WTC11 (cell line): ENCODE data around the gene DGKA. TPM values are rescaled to one million over a fixed set of nuclear protein-coding genes. Genes with fewer than 3 reads are reported as not detected.

Experiments
- ATAC-seq: fragments of 200-7000 bp; cut with Tn5 transposase; 2 replicates; pipeline ENCODE4 v1.10.0; 2021; ENCODE audit warnings: mild to moderate bottlenecking, moderate library complexity
- CTCF ChIA-PET: fragments of 300-600 bp; sonication (Branson Sonifier 250); formaldehyde crosslinking; loops from one replicate; lab custom pipeline; 2021; ENCODE audit warnings: antibody characterized with exemption; lab: Charles Lee
- POLR2A ChIA-PET: fragments of 350-600 bp; sonication (Branson Sonifier 250); formaldehyde crosslinking; loops from one replicate; lab custom pipeline; 2021; ENCODE audit warnings: antibody characterized with exemption; lab: Charles Lee
- DNase-seq: peaks from one replicate; pipeline ENCODE4 v3.0.0; 2021; ENCODE audit warnings: low spot score
- H3K27ac Mint-ChIP-seq: 2 replicates; pipeline ENCODE4 v1.8.0; 2021; ENCODE audit warnings: mixed read lengths
- H3K27me3 Mint-ChIP-seq: 2 replicates; pipeline ENCODE4 v1.8.0; 2021; ENCODE audit warnings: low read depth, mild to moderate bottlenecking, moderate library complexity, mixed read lengths
- H3K36me3 Mint-ChIP-seq: 2 replicates; pipeline ENCODE4 v1.8.0; 2021; ENCODE audit warnings: mixed read lengths
- H3K4me1 Mint-ChIP-seq: 2 replicates; pipeline ENCODE4 v1.8.0; 2022; ENCODE audit warnings: mixed read lengths
- H3K4me3 Mint-ChIP-seq: 2 replicates; pipeline ENCODE4 v1.8.0; 2021; ENCODE audit warnings: mild to moderate bottlenecking, moderate library complexity, mixed read lengths
- H3K9me3 Mint-ChIP-seq: 2 replicates; pipeline ENCODE4 v1.8.0; 2021; ENCODE audit warnings: mixed read lengths
- CREM ChIP-seq: sonication (generic); formaldehyde crosslinking; IDR thresholded peaks from 2 replicates; pipeline ENCODE4 v1.8.1; 2022; ENCODE audit warnings: mild to moderate bottlenecking, missing genetic modification reagents, moderate library complexity
- E2F1 ChIP-seq: sonication (generic); formaldehyde crosslinking; IDR thresholded peaks from 2 replicates; pipeline ENCODE4 v1.8.0; 2022; ENCODE audit warnings: mild to moderate bottlenecking, missing genetic modification reagents
- E2F5 ChIP-seq: sonication (generic); formaldehyde crosslinking; IDR thresholded peaks from 2 replicates; pipeline ENCODE4 v1.8.1; 2022; ENCODE audit warnings: mild to moderate bottlenecking, moderate library complexity, missing genetic modification reagents
- ESRRA ChIP-seq: sonication (generic); formaldehyde crosslinking; IDR thresholded peaks from 2 replicates; pipeline ENCODE4 v1.8.1; 2022; ENCODE audit warnings: mild to moderate bottlenecking, missing genetic modification reagents, borderline replicate concordance
- ETV6 ChIP-seq: sonication (generic); formaldehyde crosslinking; IDR thresholded peaks from 2 replicates; pipeline ENCODE4 v1.8.1; 2022; ENCODE audit warnings: mild to moderate bottlenecking, missing genetic modification reagents
- FOXP1 ChIP-seq: sonication (generic); formaldehyde crosslinking; IDR thresholded peaks from 2 replicates; pipeline ENCODE4 v1.8.0; 2022; ENCODE audit warnings: missing genetic modification reagents, mild to moderate bottlenecking, moderate library complexity, borderline replicate concordance
- GRHL2 ChIP-seq: fragments of 250-450 bp; sonication (Bioruptor Pico); IDR thresholded peaks from 2 replicates; pipeline ENCODE4 v1.8.0; 2022; ENCODE audit warnings: mild to moderate bottlenecking, moderate library complexity; ENCODE audit not compliant: insufficient replicate concordance, severe bottlenecking
- JUN ChIP-seq: sonication (generic); formaldehyde crosslinking; IDR thresholded peaks from 2 replicates; pipeline ENCODE4 v1.8.0; 2023; ENCODE audit warnings: mild to moderate bottlenecking, missing genetic modification reagents
- RORB ChIP-seq: fragments of 250-450 bp; sonication (Bioruptor Pico); IDR thresholded peaks from 2 replicates; pipeline ENCODE4 v1.9.0; 2021; ENCODE audit warnings: mild to moderate bottlenecking
- SP1 ChIP-seq: sonication (generic); formaldehyde crosslinking; conservative IDR thresholded peaks from 2 replicates; pipeline ENCODE4 v1.8.1; 2022; ENCODE audit warnings: missing genetic modification reagents
- TEAD4 ChIP-seq: sonication (generic); formaldehyde crosslinking; IDR thresholded peaks from 2 replicates; pipeline ENCODE4 v1.8.0; 2022; ENCODE audit warnings: mild to moderate bottlenecking, missing genetic modification reagents
- ZNF512 ChIP-seq: sonication (generic); formaldehyde crosslinking; IDR thresholded peaks from 2 replicates; pipeline ENCODE4 v1.8.1; 2022; ENCODE audit warnings: missing genetic modification reagents, borderline replicate concordance
- total RNA-seq: library from RNA; stranded (reverse); gene quantifications from 3 replicates; pipeline ENCODE4 v1.2.3, GENCODE V29; 2021
- TF ChIP-seq, protein P1 (sequence below): sonication (generic); formaldehyde crosslinking; IDR thresholded peaks from 2 replicates; pipeline ENCODE4 v1.8.0; 2023; ENCODE audit warnings: missing genetic modification reagents, mild to moderate bottlenecking, borderline replicate concordance
- TF ChIP-seq, protein P2 (sequence below): fragments of 250-450 bp; sonication (Bioruptor Pico); IDR thresholded peaks from 2 replicates; pipeline ENCODE4 v1.9.0; 2021; ENCODE audit warnings: mild to moderate bottlenecking
- TF ChIP-seq, protein P3 (sequence below): sonication (generic); formaldehyde crosslinking; IDR thresholded peaks from 2 replicates; pipeline ENCODE4 v1.8.0; 2023; ENCODE audit warnings: missing genetic modification reagents

DGKA gene
- total RNA-seq, 1 experiment from 2014 or later, result 25.5 TPM

GRCh38 chr12:55940065-55940732 lies 9.2 kb downstream of the DGKA start (continued):
- TF ChIP-seq, protein P1, sequence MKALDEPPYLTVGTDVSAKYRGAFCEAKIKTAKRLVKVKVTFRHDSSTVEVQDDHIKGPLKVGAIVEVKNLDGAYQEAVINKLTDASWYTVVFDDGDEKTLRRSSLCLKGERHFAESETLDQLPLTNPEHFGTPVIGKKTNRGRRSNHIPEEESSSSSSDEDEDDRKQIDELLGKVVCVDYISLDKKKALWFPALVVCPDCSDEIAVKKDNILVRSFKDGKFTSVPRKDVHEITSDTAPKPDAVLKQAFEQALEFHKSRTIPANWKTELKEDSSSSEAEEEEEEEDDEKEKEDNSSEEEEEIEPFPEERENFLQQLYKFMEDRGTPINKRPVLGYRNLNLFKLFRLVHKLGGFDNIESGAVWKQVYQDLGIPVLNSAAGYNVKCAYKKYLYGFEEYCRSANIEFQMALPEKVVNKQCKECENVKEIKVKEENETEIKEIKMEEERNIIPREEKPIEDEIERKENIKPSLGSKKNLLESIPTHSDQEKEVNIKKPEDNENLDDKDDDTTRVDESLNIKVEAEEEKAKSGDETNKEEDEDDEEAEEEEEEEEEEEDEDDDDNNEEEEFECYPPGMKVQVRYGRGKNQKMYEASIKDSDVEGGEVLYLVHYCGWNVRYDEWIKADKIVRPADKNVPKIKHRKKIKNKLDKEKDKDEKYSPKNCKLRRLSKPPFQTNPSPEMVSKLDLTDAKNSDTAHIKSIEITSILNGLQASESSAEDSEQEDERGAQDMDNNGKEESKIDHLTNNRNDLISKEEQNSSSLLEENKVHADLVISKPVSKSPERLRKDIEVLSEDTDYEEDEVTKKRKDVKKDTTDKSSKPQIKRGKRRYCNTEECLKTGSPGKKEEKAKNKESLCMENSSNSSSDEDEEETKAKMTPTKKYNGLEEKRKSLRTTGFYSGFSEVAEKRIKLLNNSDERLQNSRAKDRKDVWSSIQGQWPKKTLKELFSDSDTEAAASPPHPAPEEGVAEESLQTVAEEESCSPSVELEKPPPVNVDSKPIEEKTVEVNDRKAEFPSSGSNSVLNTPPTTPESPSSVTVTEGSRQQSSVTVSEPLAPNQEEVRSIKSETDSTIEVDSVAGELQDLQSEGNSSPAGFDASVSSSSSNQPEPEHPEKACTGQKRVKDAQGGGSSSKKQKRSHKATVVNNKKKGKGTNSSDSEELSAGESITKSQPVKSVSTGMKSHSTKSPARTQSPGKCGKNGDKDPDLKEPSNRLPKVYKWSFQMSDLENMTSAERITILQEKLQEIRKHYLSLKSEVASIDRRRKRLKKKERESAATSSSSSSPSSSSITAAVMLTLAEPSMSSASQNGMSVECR (CRISPR knock-in tag), result no peak
- TF ChIP-seq CREM (CRISPR knock-in tag) (no peak), E2F5 (CRISPR knock-in tag) (no peak), RORB (no peak), TEAD4 (CRISPR knock-in tag) (no peak), FOXP1 (0 out of 2 replicates have a peak, but pooled peaks have one; percentile 33), SP1 (peak; percentile 50), JUN (CRISPR knock-in tag) (no peak)

DNA sequence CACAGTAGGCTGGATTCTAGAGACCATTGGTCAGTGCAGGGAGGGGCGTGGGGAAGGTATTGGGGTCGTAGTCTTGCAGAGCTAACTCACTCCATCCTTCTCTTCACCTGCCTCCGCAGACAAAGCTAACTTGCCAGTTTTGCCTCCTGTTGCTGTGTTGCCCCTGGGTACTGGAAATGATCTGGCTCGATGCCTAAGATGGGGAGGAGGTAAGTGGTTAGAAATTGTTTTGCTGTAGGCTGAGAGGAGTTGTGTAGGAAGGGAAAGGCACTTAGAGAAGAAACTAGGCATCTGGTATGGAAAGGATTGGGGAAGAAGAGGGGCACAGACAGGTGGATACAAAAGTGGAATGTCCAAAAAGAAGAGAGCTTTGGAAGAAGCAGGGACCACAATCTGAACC lies 11.1 kb downstream of the DGKA start:
- CTCF ChIA-PET, result interaction anchor here (0.8 kb wide), 1 partner anchor 203 kb away, joined by 3 read pairs; no protein-coding TSS in a partner anchor
- no peak for DNase-seq
- H3K27me3 Mint-ChIP-seq, result peaks cover under 1% of the 10 kb centered on the region; the same call in 1 of the 2 replicates
- ATAC-seq, result no peak
- POLR2A ChIA-PET, result no interaction called here
- H3K4me1 Mint-ChIP-seq, result peaks cover 9% of the 10 kb centered on the region
- no peaks in the 10 kb centered on the region for H3K36me3 Mint-ChIP-seq
- TF ChIP-seq, protein P2, sequence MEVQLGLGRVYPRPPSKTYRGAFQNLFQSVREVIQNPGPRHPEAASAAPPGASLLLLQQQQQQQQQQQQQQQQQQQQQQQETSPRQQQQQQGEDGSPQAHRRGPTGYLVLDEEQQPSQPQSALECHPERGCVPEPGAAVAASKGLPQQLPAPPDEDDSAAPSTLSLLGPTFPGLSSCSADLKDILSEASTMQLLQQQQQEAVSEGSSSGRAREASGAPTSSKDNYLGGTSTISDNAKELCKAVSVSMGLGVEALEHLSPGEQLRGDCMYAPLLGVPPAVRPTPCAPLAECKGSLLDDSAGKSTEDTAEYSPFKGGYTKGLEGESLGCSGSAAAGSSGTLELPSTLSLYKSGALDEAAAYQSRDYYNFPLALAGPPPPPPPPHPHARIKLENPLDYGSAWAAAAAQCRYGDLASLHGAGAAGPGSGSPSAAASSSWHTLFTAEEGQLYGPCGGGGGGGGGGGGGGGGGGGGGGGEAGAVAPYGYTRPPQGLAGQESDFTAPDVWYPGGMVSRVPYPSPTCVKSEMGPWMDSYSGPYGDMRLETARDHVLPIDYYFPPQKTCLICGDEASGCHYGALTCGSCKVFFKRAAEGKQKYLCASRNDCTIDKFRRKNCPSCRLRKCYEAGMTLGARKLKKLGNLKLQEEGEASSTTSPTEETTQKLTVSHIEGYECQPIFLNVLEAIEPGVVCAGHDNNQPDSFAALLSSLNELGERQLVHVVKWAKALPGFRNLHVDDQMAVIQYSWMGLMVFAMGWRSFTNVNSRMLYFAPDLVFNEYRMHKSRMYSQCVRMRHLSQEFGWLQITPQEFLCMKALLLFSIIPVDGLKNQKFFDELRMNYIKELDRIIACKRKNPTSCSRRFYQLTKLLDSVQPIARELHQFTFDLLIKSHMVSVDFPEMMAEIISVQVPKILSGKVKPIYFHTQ (CRISPR knock-in tag), result no peak
- TF ChIP-seq JUN (CRISPR knock-in tag), result no peak
- TF ChIP-seq E2F1, result no peak
- no peak for TF ChIP-seq GRHL2 (CRISPR knock-in tag)
- no peak for TF ChIP-seq ESRRA
- TF ChIP-seq, protein P3, sequence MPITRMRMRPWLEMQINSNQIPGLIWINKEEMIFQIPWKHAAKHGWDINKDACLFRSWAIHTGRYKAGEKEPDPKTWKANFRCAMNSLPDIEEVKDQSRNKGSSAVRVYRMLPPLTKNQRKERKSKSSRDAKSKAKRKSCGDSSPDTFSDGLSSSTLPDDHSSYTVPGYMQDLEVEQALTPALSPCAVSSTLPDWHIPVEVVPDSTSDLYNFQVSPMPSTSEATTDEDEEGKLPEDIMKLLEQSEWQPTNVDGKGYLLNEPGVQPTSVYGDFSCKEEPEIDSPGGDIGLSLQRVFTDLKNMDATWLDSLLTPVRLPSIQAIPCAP (CRISPR knock-in tag), result no peak
- TF ChIP-seq ETV6 (CRISPR knock-in tag), result no peak
- no peak for TF ChIP-seq ZNF512 (CRISPR knock-in tag)
- no peaks in the 10 kb centered on the region for H3K9me3 Mint-ChIP-seq
- H3K4me3 Mint-ChIP-seq, result no peak overlapping the region
- no peak overlapping the region for H3K27ac Mint-ChIP-seq
